Ectodermal cell (in vitro differentiated cells): ENCODE data around the gene TMCC1.
A peak's percentile ranks its signal among the peaks of the same experiment; 100 is the strongest.

Experiments
- H3K27ac ChIP-seq: 2 replicates; pipeline ENCODE4 v1.7.0; 2013; ENCODE audit warnings: mild to moderate bottlenecking, low read depth, low read length; ENCODE audit not compliant: insufficient read depth, poor library complexity, severe bottlenecking
- H3K27me3 ChIP-seq: 2 replicates; pipeline ENCODE4 v1.7.0; 2013; ENCODE audit warnings: mild to moderate bottlenecking, low read length; ENCODE audit not compliant: insufficient read depth, control insufficient read depth, poor library complexity, severe bottlenecking
- H3K36me3 ChIP-seq: one replicate; pipeline ENCODE4 v1.7.0; 2013; ENCODE audit warnings: low read length; ENCODE audit not compliant: control insufficient read depth, insufficient read depth
- H3K4me1 ChIP-seq: one replicate; pipeline ENCODE4 v1.7.0; 2013; ENCODE audit warnings: low read length; ENCODE audit not compliant: control insufficient read depth, insufficient read depth
- H3K4me3 ChIP-seq: 2 replicates; pipeline ENCODE4 v1.7.0; 2013; ENCODE audit warnings: low read depth, low read length, control low read depth; ENCODE audit not compliant: insufficient read depth
- H3K9me3 ChIP-seq: 2 replicates; pipeline ENCODE4 v1.7.0; 2013; ENCODE audit warnings: mild to moderate bottlenecking, low read length, moderate library complexity; ENCODE audit not compliant: control insufficient read depth
- WGBS, 2 experiments: methylation state at CpG; one replicate each; pipeline ENCODE4 v1.1.7; 2013; ENCODE audit warnings: missing lambda C conversion rate in 2 of 2; 5-methylcytosine and 5-hydroxymethylcytosine counted together

TMCC1 gene

DNA sequence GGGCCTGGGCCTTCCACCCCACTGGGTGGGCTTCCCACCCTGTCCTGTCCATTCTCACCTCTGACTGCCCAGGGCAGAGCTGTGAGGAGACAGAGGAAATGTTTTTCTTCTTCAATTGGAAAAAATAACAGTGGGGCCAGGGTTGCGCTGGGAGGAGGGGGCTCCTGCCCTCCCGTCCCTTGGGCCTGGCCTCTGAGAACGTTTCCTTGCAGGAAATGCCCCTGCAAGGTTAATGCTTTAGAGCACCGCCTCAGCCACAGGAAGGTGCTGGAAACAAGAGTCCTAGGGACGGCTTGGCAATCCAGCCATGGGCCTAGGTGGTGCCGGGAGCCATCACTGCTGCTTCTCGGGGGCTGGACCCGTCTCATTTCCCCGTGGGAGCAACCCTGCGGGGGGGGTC lies 283.2 kb downstream of the TMCC1 start:
- Histone ChIP-seq H3K27me3 (peaks cover 30% of the 10 kb centered on the region), H3K9me3 (no peaks in the 10 kb centered on the region), H3K27ac (no peak overlapping the region), H3K4me3 (no peak overlapping the region), H3K4me1 (peaks cover 9% of the 10 kb centered on the region), H3K36me3 (no peaks in the 10 kb centered on the region)
- whole genome bisulfite sequencing, 2 experiments: 66 to 68% methylated on average over 10 of the region's 10 CpGs

DNA sequence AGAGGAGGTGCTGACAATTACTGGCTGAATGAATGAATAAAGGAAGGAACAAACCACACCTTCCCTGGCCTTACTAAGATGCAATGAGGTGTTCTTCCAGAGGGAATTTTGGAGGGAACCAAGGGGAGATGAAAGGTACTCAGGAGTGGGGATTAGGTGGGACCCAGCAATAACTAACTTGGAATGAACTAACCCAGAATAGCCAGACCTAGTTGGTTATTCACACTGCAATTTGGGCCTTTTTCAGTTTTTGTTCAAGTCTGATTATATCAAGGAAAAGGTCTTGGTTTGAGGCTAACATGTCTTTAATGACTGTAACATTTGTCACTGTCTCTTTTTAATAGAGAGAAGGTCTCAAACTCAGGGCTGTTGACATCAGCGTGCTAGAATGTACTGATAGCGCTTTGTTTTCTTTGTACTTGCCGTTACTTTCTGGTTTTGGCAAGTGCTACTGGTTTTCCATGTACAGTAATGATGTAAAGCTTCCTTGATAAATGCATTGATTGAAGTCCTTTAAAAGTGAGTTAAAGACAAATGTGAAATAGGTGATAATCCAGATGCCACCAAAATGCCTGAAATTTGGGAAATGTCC lies 283.8 kb downstream of the TMCC1 start:
- no peaks in the 10 kb centered on the region for H3K36me3 ChIP-seq
- 94% methylated on average over 3 of the region's 3 CpGs for WGBS, 2 experiments
- H3K4me1 ChIP-seq: peaks cover 9% of the 10 kb centered on the region
- peaks cover 36% of the 10 kb centered on the region for H3K27me3 ChIP-seq
- no peaks in the 10 kb centered on the region for H3K9me3 ChIP-seq
- H3K27ac ChIP-seq: no peak overlapping the region
- no peak overlapping the region for H3K4me3 ChIP-seq

DNA sequence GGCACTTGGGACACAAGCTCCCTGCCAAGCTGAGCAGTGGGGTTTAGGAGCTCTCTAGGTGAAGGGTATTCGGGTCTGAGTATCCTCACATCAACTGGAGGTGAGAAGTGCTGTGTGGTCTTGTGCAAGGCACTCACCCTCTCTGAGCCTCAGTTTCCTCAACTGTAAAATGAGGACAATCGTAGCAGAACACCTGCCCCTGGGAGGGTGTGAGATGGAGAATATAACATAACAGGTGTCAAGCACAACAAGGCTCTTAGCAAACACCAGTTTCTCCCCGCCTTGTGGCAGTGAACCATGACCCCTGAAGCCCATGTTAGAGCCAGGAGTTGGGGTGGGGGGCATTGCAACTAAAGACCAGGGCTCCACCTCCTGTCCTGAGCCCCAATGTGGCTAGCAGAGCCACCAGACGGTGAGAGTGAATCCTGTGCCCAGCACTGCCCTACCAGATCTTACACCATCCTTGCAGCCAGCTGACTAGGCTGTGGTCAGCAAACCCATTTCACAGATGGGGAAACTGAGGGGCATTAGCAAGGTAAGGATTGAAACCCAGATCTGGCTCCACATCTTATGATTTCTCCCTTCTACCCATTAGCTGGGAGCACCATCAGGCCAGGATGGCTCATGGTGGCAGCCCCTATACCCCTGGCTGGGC lies 284.4 kb downstream of the TMCC1 start:
- Histone ChIP-seq H3K4me3 (no peak overlapping the region), H3K36me3 (no peaks in the 10 kb centered on the region), H3K9me3 (no peaks in the 10 kb centered on the region), H3K27ac (no peak overlapping the region), H3K27me3 (peaks cover 42% of the 10 kb centered on the region), H3K4me1 (peaks cover 9% of the 10 kb centered on the region)
- WGBS, 2 experiments: 89 to 91% methylated on average over 4 of the region's 4 CpGs

DNA sequence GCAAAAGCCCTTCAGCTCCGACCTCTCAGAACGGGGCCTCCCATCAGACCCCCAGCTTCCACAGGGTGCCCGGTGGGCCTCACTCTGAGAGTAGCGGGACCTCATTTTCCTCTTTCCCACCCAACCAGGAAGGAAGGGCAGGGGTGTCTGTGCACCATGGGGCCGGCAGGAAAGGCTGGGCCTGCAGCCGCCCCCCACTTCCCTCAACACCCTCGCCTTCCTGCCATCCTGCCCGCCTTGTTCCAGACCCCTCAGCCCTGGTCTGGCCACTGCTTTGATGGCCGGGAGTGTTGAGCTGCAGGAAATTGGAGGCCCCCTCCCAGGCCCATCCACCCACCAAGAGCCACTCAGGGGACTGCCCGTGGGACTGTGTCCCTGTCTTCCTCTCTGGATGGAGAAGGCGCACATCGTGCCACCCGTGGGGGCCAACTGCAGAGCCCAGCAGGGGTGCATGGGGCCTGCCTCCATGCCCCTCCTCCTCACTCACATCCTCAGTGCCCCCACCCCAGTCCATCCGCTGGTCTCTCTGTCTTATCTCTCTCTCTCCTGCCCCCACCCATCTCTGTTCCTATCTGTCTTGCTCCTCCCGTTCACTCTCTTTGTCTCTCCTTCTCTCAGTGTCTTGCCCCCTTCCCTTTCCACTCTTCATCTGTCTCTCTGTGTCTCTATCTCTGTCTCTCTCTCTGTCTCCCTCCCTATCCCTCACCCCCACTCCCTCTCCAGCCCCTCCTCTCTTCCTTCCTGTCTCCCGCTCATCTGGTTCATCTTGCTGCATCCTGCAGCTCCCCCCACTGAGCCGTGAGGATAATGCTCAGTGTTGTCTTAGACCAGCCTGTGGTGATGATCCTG lies 285.2 kb downstream of the TMCC1 start:
- H3K27ac ChIP-seq: no peak overlapping the region
- peaks cover 44% of the 10 kb centered on the region for H3K27me3 ChIP-seq
- 70 to 72% methylated on average over 17 of the region's 17 CpGs for WGBS, 2 experiments
- H3K9me3 ChIP-seq: no peaks in the 10 kb centered on the region
- peaks cover 12% of the 10 kb centered on the region for H3K4me1 ChIP-seq
- H3K4me3 ChIP-seq: no peak overlapping the region
- H3K36me3 ChIP-seq: no peaks in the 10 kb centered on the region

DNA sequence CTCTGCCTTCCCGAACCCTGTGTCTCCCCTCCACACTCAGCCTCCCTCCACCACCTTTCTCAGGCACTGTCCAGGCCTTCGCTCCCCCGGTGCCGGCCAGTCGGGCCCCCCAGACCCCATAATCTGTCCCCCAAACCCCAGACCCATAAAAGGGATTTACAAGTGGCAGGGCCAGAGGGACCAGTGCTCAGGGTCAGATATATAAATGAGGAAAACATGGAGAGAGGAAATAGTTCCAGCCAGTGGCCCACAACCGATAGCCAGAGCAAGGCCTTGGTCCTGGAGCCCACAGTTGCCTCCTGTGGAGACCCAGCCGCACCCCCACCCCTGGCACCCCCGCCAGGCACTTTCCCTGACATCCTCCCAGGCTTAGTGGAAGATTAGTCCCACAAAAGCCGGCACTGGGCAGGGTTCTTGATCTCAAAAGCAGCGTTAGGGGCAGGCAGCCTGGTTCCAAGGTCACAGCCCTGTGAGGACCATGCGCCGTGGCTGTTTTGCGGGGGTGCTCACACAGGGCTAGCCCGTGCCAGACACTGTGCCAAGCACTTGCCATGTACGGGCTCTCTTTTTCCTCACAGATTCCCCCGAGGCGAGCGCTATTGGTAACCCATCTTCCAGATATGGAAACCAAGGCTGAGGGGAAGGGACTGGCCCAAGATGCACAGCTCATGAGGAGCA lies 286.0 kb downstream of the TMCC1 start:
- H3K9me3 ChIP-seq: no peaks in the 10 kb centered on the region
- H3K27me3 ChIP-seq: peaks cover 44% of the 10 kb centered on the region
- 52 to 53% methylated on average over 18 of the region's 18 CpGs for WGBS, 2 experiments
- peak overlapping the region; percentile 42 for H3K4me3 ChIP-seq
- peaks cover 19% of the 10 kb centered on the region for H3K4me1 ChIP-seq
- no peak overlapping the region for H3K27ac ChIP-seq
- H3K36me3 ChIP-seq: no peaks in the 10 kb centered on the region

DNA sequence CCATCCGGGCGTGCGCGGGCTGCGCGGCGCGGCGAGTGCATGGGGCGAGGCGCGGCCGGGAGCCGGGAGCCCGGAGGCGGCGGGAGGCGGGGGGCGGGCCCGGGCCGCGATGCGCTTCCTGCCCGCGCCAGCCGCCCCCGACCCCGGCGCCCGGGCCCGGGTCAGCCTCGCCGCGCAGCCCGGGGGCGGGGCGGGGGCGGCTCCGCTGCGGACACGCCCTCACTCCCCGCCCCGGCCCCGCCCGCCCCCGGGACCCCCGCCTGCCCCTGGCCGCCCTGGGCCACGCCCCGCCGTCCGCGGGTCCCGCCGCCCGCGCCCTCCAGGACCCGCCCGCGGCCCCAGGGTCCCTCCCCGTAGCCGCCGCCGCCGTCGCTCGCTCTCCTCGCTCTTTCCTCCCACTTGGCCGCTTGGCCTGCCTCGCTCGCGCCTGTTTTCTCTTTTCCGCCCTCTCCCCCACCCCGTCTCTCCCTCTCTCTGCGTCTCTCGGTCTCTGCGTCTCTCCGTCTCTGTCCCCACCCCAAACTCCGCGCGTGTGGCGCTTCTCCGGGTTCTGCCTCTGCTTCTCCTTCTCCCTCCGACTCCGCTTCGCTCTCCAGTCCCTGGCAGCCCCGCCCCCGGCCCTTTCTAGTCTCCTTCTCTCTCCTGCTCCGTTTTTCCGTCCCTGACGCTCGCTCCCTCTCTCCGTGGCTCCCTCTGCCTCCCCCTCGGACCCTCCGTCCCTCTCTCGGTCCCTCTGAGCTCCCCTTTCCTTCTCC lies 286.7 kb downstream of the TMCC1 start, which contains the start of gene PLXND1:
Gene PLXND1, minus strand, starts transcription at position 41 of the 755 bp plus-strand sequence. Its CDS starts 37 bp downstream, at position 4.
- 1% methylated on average over 93 to 96 of the region's 96 CpGs for WGBS, 2 experiments
- Histone ChIP-seq H3K4me1 (peaks cover 21% of the 10 kb centered on the region), H3K36me3 (no peaks in the 10 kb centered on the region), H3K9me3 (no peaks in the 10 kb centered on the region), H3K27me3 (peaks cover 44% of the 10 kb centered on the region), H3K27ac (no peak within 1 kb of the TSS), H3K4me3 (peak within 1 kb of the TSS; percentile 42)

DNA sequence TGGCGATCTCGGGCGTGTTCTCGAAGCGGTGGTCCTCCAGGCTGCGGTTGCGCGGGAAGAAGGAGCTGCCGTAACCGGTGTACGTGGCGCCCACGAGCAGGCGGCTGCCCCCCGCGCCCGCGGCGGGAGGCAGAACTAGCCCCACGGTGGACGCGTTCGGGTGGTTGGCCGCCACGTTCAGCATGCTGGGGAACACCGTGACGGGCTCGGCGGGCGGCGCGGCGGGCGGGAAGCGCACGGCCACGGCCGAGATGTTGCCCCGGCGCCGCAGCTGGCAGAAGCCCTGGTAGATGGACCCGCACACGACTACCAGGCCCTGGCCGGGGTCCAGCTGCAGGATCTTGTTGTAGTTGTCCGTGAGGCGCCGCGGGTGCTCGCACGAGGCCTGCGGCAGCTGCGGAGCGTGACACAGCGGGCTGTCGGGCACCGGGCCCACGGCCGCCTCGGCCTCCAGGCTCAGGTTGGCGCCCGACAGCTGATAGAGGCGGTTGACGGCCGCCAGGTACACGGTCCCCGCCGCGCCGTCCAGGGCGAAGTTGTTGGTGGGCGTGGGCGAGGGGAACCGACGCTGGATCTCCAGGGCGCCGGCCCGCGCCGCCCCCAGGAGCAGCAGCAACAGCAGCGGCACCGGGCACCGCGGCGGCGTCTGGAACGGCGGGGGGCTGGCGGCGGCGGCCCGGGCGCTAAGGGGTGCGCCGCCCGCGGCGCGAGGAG lies 287.4 kb downstream of the TMCC1 start:
- H3K27ac ChIP-seq: no peak overlapping the region
- H3K4me3 ChIP-seq: peak overlapping the region; percentile 37
- H3K9me3 ChIP-seq: no peaks in the 10 kb centered on the region
- 1% methylated on average over 98 of the region's 98 CpGs for WGBS, 2 experiments
- peaks cover 20% of the 10 kb centered on the region for H3K4me1 ChIP-seq
- H3K27me3 ChIP-seq: peaks cover 44% of the 10 kb centered on the region
- H3K36me3 ChIP-seq: no peaks in the 10 kb centered on the region

DNA sequence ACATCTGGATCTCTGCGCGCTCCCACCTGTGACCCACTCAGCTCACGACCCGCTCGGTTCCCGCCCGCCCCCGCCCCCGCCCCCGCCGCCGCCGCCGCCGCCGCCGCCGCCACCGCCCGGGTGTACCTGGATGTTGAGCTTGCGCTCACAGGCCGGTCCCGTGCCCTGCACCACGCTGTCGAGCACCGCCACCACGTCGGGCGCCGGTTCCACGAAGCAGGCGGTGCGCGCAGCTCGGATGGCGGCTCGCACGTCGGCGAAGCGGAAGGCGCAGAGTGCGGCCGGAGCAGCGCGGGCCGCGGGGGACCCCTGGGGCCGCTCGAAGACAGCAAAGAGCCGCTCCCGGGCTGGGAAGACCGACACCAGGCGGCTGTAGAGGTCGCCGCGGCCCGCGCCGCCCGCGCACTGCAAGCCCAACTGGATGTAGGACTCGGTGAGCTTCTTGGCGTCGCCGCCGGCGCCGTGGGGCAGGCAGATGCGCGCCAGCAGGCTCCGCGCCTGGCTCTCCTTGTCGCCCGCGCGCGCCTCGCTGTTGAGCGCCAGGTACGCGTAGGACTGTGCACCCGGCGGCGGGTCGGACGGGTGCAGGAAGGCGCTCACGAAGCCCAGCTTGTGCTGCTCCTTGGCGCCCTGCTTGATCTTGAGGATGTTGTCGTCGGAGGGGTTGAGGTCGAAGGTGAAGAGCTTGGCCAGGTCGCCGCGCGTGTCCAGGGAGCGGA lies 288.1 kb downstream of the TMCC1 start:
- H3K9me3 ChIP-seq: no peaks in the 10 kb centered on the region
- WGBS, 2 experiments: 1% methylated on average over 98 of the region's 98 CpGs
- peaks cover 44% of the 10 kb centered on the region for H3K27me3 ChIP-seq
- no peak overlapping the region for H3K27ac ChIP-seq
- peak overlapping the region; percentile 37 for H3K4me3 ChIP-seq
- no peaks in the 10 kb centered on the region for H3K36me3 ChIP-seq
- H3K4me1 ChIP-seq: peaks cover 20% of the 10 kb centered on the region

DNA sequence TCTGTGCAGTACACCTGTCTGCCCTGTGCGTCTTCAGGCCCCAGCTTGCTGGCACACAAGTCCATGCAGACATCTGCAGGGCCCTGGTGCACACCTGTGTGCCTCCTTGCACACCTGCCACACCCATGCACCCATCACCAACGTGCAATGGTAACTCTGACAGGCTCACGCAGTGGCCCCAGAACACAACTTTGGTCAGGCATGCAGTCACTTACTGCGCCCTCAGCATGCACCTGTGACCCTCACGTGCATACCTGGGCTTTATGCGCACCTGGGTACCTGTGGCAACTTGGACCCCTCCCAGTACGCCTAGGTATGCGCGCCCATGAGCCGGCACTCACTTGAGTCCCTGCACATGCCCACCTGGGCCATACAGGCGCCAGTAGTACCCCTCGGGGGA lies 288.7 kb downstream of the TMCC1 start:
- Histone ChIP-seq H3K27me3 (peaks cover 44% of the 10 kb centered on the region), H3K36me3 (no peaks in the 10 kb centered on the region), H3K4me1 (peaks cover 24% of the 10 kb centered on the region), H3K4me3 (peak overlapping the region; percentile 20), H3K27ac (no peak overlapping the region), H3K9me3 (no peaks in the 10 kb centered on the region)
- 34 to 35% methylated on average over 12 of the region's 12 CpGs for WGBS, 2 experiments
